Measurements from ENCODE around the gene MYDGF.
"Not testable (repeated sequence)": the region's sequence is repeated elsewhere in the genome, so short reads cannot be mapped to it uniquely, and the experiment has no call there.

The MYDGF gene

GRCh38 chr19:4669723-4670480 lies at the start of gene MYDGF:
Gene MYDGF, minus strand, starts transcription at chr19:4670342. Its CDS starts 8 bp downstream, at chr19:4670334.
- DNase-seq = peak; percentile 85 to 91 (median 88)

- no peak for DNase-seq
Measured at GRCh38 chr19:4719499-4719866, 49.3 kb upstream of the MYDGF start.

GRCh38 chr19:4717966-4718701 lies 48.0 kb upstream of the MYDGF start:
- DNase-seq = no peak

GRCh38 chr19:4717191-4717965 lies 47.2 kb upstream of the MYDGF start:
- DNase-seq = no peak

GRCh38 chr19:4715529-4716221 lies 45.5 kb upstream of the MYDGF start:
- no peak for DNase-seq

GRCh38 chr19:4715178-4715528 lies 45.0 kb upstream of the MYDGF start:
- not testable (repeated sequence) for DNase-seq

- DNase-seq = no peak
Measured at GRCh38 chr19:4714016-4714415, 43.9 kb upstream of the MYDGF start.

GRCh38 chr19:4713384-4713951 lies 43.3 kb upstream of the MYDGF start:
- no peak for DNase-seq

GRCh38 chr19:4712771-4713170 lies 42.6 kb upstream of the MYDGF start:
- no peak for DNase-seq

GRCh38 chr19:4711211-4711610 lies 41.1 kb upstream of the MYDGF start:
- DNase-seq = no peak

- no peak for DNase-seq
Measured at GRCh38 chr19:4710281-4710600, 40.1 kb upstream of the MYDGF start.

GRCh38 chr19:4709440-4710280 lies 39.5 kb upstream of the MYDGF start:
- no peak for DNase-seq

- DNase-seq = no peak
Measured at GRCh38 chr19:4707956-4708650, 38.0 kb upstream of the MYDGF start.

GRCh38 chr19:4707322-4707721 lies 37.2 kb upstream of the MYDGF start:
- DNase-seq = no peak

GRCh38 chr19:4705413-4706131 lies 35.4 kb upstream of the MYDGF start:
- no peak for DNase-seq

GRCh38 chr19:4704317-4704673 lies 34.2 kb upstream of the MYDGF start:
- no peak for DNase-seq

- no peak for DNase-seq
Measured at GRCh38 chr19:4703671-4704316, 33.7 kb upstream of the MYDGF start.

- no peak for DNase-seq
Measured at GRCh38 chr19:4702764-4703163, 32.6 kb upstream of the MYDGF start.

- no peak for DNase-seq
Measured at GRCh38 chr19:4701557-4701956, 31.4 kb upstream of the MYDGF start.

- DNase-seq = no peak
Measured at GRCh38 chr19:4700693-4700970, 30.5 kb upstream of the MYDGF start.

Data from activated naive CD4-positive, alpha-beta T cell (primary cell).